Kidney tubule cell (primary cell): Measurements from ENCODE around the gene RPTOR.
A peak's percentile ranks its signal among the peaks of the same experiment; 100 is the strongest.
"Not testable (repeated sequence)": the region's sequence is repeated elsewhere in the genome, so short reads cannot be mapped to it uniquely, and the experiment has no call there.

Experiments
- DNase-seq: peaks from one replicate; pipeline ENCODE4 v3.0.0-alpha.2; 2018; ENCODE audit warnings: low spot score

Gene RPTOR

GRCh38 chr17:80744725-80745124 lies 200.1 kb downstream of the RPTOR start:
- DNase-seq = not testable (repeated sequence)

GRCh38 chr17:80745183-80745582 lies 200.5 kb downstream of the RPTOR start:
- DNase-seq = no peak

- no peak for DNase-seq
Observed at GRCh38 chr17:80746262-80746935, 201.8 kb downstream of the RPTOR start.

GRCh38 chr17:80747469-80747868 lies 202.8 kb downstream of the RPTOR start:
- DNase-seq = no peak

- no peak for DNase-seq
Observed at GRCh38 chr17:80749611-80750010, 205.0 kb downstream of the RPTOR start.

- no peak for DNase-seq
Observed at GRCh38 chr17:80750263-80750662, 205.6 kb downstream of the RPTOR start.

GRCh38 chr17:80751070-80751945 lies 206.7 kb downstream of the RPTOR start:
- no peak for DNase-seq

GRCh38 chr17:80751946-80752581 lies 207.4 kb downstream of the RPTOR start:
- no peak for DNase-seq

GRCh38 chr17:80753685-80754345 lies 209.2 kb downstream of the RPTOR start:
- DNase-seq = no peak

- no peak for DNase-seq
Observed at GRCh38 chr17:80754846-80755245, 210.2 kb downstream of the RPTOR start.

GRCh38 chr17:80755650-80756405 lies 211.2 kb downstream of the RPTOR start:
- DNase-seq = no peak

GRCh38 chr17:80758481-80759376 lies 214.1 kb downstream of the RPTOR start:
- DNase-seq = no peak

GRCh38 chr17:80759377-80759673 lies 214.7 kb downstream of the RPTOR start:
- DNase-seq = no peak

GRCh38 chr17:80760511-80760911 lies 215.9 kb downstream of the RPTOR start:
- DNase-seq = peak; percentile 70

GRCh38 chr17:80761110-80761871 lies 216.7 kb downstream of the RPTOR start:
- DNase-seq = peak; percentile 77

GRCh38 chr17:80762076-80762475 lies 217.4 kb downstream of the RPTOR start:
- DNase-seq = no peak

GRCh38 chr17:80763293-80763867 lies 218.7 kb downstream of the RPTOR start:
- DNase-seq = no peak

GRCh38 chr17:80764627-80765145 lies 220.0 kb downstream of the RPTOR start:
- not testable (repeated sequence) for DNase-seq

GRCh38 chr17:80765241-80765961 lies 220.8 kb downstream of the RPTOR start:
- DNase-seq = no peak
